HepG2 (cell line): Measurements from ENCODE around the gene NEURL2. TPM values are rescaled to one million over a fixed set of nuclear protein-coding genes. Genes with fewer than 3 reads are reported as not detected.

Experiments
- ATRX ChIP-seq: sonication (generic); formaldehyde crosslinking; IDR thresholded peaks from 2 replicates; pipeline ENCODE4 v1.4.0; 2020; ENCODE audit warnings: missing genetic modification reagents, borderline replicate concordance
- DDIT3 ChIP-seq: sonication (generic); formaldehyde crosslinking; IDR thresholded peaks from 2 replicates; pipeline ENCODE4 v1.4.0; 2020; ENCODE audit warnings: mild to moderate bottlenecking, missing genetic modification reagents
- GABPA ChIP-seq, 2 experiments: IDR thresholded peaks; 2 replicates each; pipeline ENCODE4 v1.6.1; 2011 to 2016; ENCODE audit warnings: low read depth in 2 of 2, low read length in 1 of 2, missing biosample characterization in 1 of 2, missing genetic modification characterization in 1 of 2
- JARID2 ChIP-seq: sonication (generic); formaldehyde crosslinking; IDR thresholded peaks from 2 replicates; pipeline ENCODE4 v1.8.1; 2023; ENCODE audit warnings: missing genetic modification reagents, inconsistent platforms; ENCODE audit not compliant: insufficient replicate concordance
- KDM5A ChIP-seq: fragments of 200-600 bp; sonication (generic); IDR thresholded peaks from 2 replicates; pipeline ENCODE4 v1.7.0; 2018; ENCODE audit warnings: antibody characterized with exemption, mild to moderate bottlenecking, low read length, borderline replicate concordance
- KMT2B ChIP-seq: IDR thresholded peaks from 2 replicates; pipeline ENCODE4 v1.6.1; 2016; ENCODE audit warnings: missing genetic modification reagents, missing compliant biosample characterization
- MATR3 ChIP-seq: sonication (generic); formaldehyde crosslinking; IDR thresholded peaks from 2 replicates; pipeline ENCODE4 v1.4.0; 2020; ENCODE audit warnings: missing genetic modification reagents
- MAZ ChIP-seq, 2 experiments: sonication (generic) in 1 of 2; formaldehyde crosslinking in 1 of 2; IDR thresholded peaks; 2 replicates each; pipeline versions ENCODE4 v1.5.0 to v1.6.1; 2012 to 2020; ENCODE audit warnings: low read depth in 2 of 2, mild to moderate bottlenecking in 2 of 2, borderline replicate concordance in 1 of 2, improper control_type of control experiment in 1 of 2, low read length in 1 of 2, missing genetic modification reagents in 1 of 2, moderate library complexity in 1 of 2
- MZF1 ChIP-seq: sonication (generic); formaldehyde crosslinking; IDR thresholded peaks from 2 replicates; pipeline ENCODE4 v1.8.1; 2023; ENCODE audit warnings: mild to moderate bottlenecking, missing genetic modification reagents, borderline replicate concordance
- PBX2 ChIP-seq: IDR thresholded peaks from 2 replicates; pipeline ENCODE4 v1.6.1; 2016; ENCODE audit warnings: control low read depth
- PTBP1 ChIP-seq: fragments of 200-400 bp; formaldehyde crosslinking; IDR thresholded peaks from 2 replicates; pipeline ENCODE4 v1.6.1; 2018; ENCODE audit warnings: low read length, low read depth; ENCODE audit not compliant: poor library complexity, severe bottlenecking
- SIX4 ChIP-seq: sonication (generic); formaldehyde crosslinking; IDR thresholded peaks from 2 replicates; pipeline ENCODE4 v1.4.0; 2020; ENCODE audit warnings: missing genetic modification reagents
- TFAP4 ChIP-seq: sonication (generic); IDR thresholded peaks from 2 replicates; pipeline ENCODE4 v1.6.1; 2016; ENCODE audit warnings: low read depth, borderline replicate concordance
- TSC22D2 ChIP-seq: sonication (generic); formaldehyde crosslinking; IDR thresholded peaks from 2 replicates; pipeline ENCODE4 v1.5.1; 2020; ENCODE audit warnings: missing genetic modification reagents, mild to moderate bottlenecking, borderline replicate concordance
- USF2 ChIP-seq, 2 experiments: sonication (generic) in 1 of 2; formaldehyde crosslinking in 1 of 2; IDR thresholded peaks; 2 replicates each; pipeline versions ENCODE4 v1.5.1 to v1.6.1; 2011 to 2020; ENCODE audit warnings: borderline replicate concordance in 1 of 2, low read depth in 1 of 2, low read length in 1 of 2, mild to moderate bottlenecking in 1 of 2, missing genetic modification reagents in 1 of 2, moderate library complexity in 1 of 2
- ZNF280D ChIP-seq: sonication (generic); formaldehyde crosslinking; IDR thresholded peaks from 2 replicates; pipeline ENCODE4 v1.5.1; 2020; ENCODE audit warnings: mild to moderate bottlenecking, missing genetic modification reagents
- ZNF572 ChIP-seq: sonication (generic); formaldehyde crosslinking; IDR thresholded peaks from 2 replicates; pipeline ENCODE4 v1.5.1; 2020; ENCODE audit warnings: mild to moderate bottlenecking, missing genetic modification reagents
- polyA plus RNA-seq, 8 experiments: library from polyadenylated mRNA; depleted of rRNA in 3 of 8; stranded (reverse) in 7 of 8; unstranded in 1 of 8; fragments of >200 nt; fragmentation: Illumina TruSeq in 4 of 8; extraction: Trizol in 4 of 8; gene quantifications; 2 replicates each; pipeline versions ENCODE4 v1.2.1 to v1.2.3, GENCODE V29; 2011 to 2016; ENCODE audit warnings: low read depth in 4 of 8, missing spikeins in 1 of 8, mixed read lengths in 1 of 8; ENCODE audit not compliant: insufficient read depth in 1 of 8
- total RNA-seq, 5 experiments: library from RNA; depleted of rRNA; stranded (reverse); fragments of >200 nt; fragmentation: Illumina TruSeq; extraction: Trizol; gene quantifications; 2 replicates each; pipeline ENCODE4 v1.2.3, GENCODE V29; 2016; ENCODE audit warnings: low read depth in 1 of 5

Gene NEURL2
- total and polyA plus RNA-seq, 2 of the 13 experiments (the other 11 are each of a cell fraction or from before 2014, with no cell fraction given), result 7.2 to 9.7 TPM

- peak; percentile 64 for TF ChIP-seq PBX2 (CRISPR knock-in tag)
- TF ChIP-seq ATRX, result no peak
- TF ChIP-seq SIX4 (CRISPR knock-in tag), result peak; percentile 86
- no peak for TF ChIP-seq JARID2 (CRISPR knock-in tag)
- TF ChIP-seq KDM5A, result peak; percentile 100
- peak; percentile 77 for TF ChIP-seq PTBP1
- peak; percentile 80 for TF ChIP-seq MAZ (IDR thresholded peaks at IDR 0.05; ENCODE audit: borderline replicate concordance, low read depth, low read length)
- peak; percentile 100 for TF ChIP-seq MAZ (CRISPR knock-in tag; IDR thresholded peaks at IDR 0.05; ENCODE audit: low read depth)
- TF ChIP-seq MZF1 (CRISPR knock-in tag), result peak; percentile 78
- TF ChIP-seq GABPA (IDR thresholded peaks at IDR 0.05; ENCODE audit: low read depth, low read length), result no peak
- TF ChIP-seq GABPA (CRISPR knock-in tag; IDR thresholded peaks at IDR 0.05; ENCODE audit: low read depth), result peak; percentile 70
- peak; percentile 99 for TF ChIP-seq ZNF280D (CRISPR knock-in tag)
- peak; percentile 98 for TF ChIP-seq TSC22D2 (CRISPR knock-in tag)
- peak; percentile 94 for TF ChIP-seq DDIT3 (CRISPR knock-in tag)
- TF ChIP-seq MATR3 (CRISPR knock-in tag), result no peak
- TF ChIP-seq USF2 (IDR thresholded peaks at IDR 0.05; ENCODE audit: low read depth, low read length), result peak; percentile 100
- TF ChIP-seq USF2 (CRISPR knock-in tag; IDR thresholded peaks at IDR 0.05; ENCODE audit: borderline replicate concordance), result peak; percentile 100
- peak; percentile 96 for TF ChIP-seq KMT2B (CRISPR knock-in tag)
- TF ChIP-seq ZNF572, result peak; percentile 73; the same call in 1 of the 2 replicates
- peak; percentile 88; the same call in 1 of the 2 replicates for TF ChIP-seq TFAP4
Observed at GRCh38 chr20:45890985-45891983, at the start of gene NEURL2, which contains the start of gene CTSA (continued).
